GM10266 (cell line): Measurements from ENCODE around the gene FOXA1.

Source experiments
- DNase-seq: peaks from one replicate; pipeline ENCODE4 v3.0.0; 2012; ENCODE audit errors: extremely low spot score
- TF ChIP-seq, protein P1 (sequence below): IDR thresholded peaks from 2 replicates; pipeline ENCODE4 v1.5.1; 2012; ENCODE audit warnings: mild to moderate bottlenecking, low read depth; ENCODE audit not compliant: control insufficient read depth, insufficient read depth; ENCODE audit errors: missing control alignments

Gene FOXA1

DNA sequence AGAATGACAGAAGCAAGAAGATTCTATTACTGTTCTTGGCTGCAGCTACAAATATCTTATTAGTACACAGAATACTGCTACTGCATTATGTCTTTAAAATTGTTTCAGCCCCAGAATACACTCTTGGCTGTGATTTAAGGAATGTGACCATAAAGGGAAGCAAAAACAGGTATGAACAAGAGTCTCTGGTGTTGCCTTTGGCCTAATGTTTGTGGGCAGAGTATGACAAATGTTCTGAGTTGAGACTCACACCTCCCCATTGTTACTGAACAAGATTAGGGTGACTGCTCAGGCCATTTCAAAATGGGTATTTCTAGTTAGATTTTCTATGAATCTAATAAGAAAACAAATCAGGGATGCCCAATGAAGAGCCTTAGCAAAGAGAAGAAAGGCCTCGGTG, 28.9 kb upstream of the FOXA1 start:
- DNase-seq, result no peak
- TF ChIP-seq, protein P1, sequence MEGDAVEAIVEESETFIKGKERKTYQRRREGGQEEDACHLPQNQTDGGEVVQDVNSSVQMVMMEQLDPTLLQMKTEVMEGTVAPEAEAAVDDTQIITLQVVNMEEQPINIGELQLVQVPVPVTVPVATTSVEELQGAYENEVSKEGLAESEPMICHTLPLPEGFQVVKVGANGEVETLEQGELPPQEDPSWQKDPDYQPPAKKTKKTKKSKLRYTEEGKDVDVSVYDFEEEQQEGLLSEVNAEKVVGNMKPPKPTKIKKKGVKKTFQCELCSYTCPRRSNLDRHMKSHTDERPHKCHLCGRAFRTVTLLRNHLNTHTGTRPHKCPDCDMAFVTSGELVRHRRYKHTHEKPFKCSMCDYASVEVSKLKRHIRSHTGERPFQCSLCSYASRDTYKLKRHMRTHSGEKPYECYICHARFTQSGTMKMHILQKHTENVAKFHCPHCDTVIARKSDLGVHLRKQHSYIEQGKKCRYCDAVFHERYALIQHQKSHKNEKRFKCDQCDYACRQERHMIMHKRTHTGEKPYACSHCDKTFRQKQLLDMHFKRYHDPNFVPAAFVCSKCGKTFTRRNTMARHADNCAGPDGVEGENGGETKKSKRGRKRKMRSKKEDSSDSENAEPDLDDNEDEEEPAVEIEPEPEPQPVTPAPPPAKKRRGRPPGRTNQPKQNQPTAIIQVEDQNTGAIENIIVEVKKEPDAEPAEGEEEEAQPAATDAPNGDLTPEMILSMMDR, result no peak

GRCh38 chr14:37623426-37623951, 28.4 kb upstream of the FOXA1 start:
- TF ChIP-seq, protein P1, result no peak
- no peak for DNase-seq

DNA sequence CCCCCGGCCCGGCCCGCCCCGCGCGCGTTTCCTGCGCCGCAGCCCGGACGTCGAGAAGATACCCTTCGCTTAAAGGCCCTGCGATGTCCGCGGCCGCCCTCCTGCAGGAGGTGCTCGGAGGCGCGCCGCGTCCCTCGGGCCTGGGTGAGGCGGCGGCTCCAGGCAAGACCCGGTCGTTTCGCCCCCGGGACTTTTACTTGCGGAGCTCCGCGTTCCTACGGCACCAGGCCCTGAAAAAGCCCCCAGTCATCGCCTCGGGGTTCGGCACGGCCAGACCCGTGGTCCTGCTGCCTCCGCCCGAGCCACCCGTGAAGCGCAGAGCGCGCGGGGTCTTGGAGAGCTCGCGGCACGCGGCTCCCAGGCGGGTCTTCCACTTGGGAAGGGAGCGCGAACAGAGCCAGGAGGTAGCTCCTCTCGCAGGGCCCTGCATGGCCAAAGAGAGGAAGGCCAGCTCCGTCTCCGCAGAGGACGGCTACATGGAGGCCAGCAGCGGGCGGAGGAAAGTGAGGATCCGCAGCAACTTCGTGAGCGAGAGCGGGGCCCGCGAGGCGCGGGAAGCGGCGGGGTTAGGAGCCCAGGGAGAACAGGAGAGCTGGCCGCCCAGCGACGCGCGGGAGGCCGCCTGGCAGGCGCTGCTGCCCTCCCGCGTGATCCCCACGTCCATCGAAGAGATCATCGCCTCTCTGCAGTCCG, 27.3 kb upstream of the FOXA1 start:
- no peak for DNase-seq
- TF ChIP-seq, protein P1, result no peak

- TF ChIP-seq, protein P1, result no peak
- DNase-seq, result peak; percentile 11
Observed at GRCh38 chr14:37620856-37621255, 25.8 kb upstream of the FOXA1 start.

DNA sequence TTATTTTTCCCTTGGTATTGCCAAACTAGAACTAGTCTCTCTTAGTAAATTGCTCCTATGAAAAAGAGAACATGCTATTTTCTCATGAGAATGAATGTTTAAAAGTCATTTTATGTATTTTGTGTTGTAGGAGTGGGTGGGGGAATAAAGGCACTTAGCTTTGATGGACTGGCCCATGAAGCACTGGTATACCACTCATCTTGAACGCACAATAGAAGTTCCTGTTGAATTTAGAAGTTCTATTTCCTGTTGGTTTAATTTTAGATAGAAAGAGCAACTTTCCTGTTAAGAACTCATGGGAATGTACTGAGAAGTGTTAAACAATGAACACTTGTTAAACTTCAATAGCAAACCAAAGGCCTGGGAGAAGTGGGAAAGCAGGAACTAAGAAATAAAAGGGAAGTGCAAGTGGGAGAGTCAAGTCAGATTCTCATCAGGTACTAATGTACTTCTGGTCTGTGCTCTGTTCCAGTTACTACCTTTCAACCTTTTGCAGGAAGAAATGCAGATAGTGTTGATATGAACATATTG, 23.5 kb upstream of the FOXA1 start:
- TF ChIP-seq, protein P1, result no peak

GRCh38 chr14:37617864-37618365, 22.9 kb upstream of the FOXA1 start:
- no peak for DNase-seq
- TF ChIP-seq, protein P1, result no peak

More for the DNA sequence above, 23.5 kb upstream of the FOXA1 start:
- no peak for DNase-seq

- no peak for DNase-seq
- TF ChIP-seq, protein P1, result no peak
Observed at GRCh38 chr14:37616853-37617252, 21.8 kb upstream of the FOXA1 start.
